Sigmoid colon (tissue), 7 donors: ENCODE results near the gene TNIK. TPM values are rescaled to one million over a fixed set of nuclear protein-coding genes. Genes with fewer than 3 reads are reported as not detected.

Source experiments
- DNase-seq: peaks from one replicate; pipeline ENCODE4 v3.0.0-alpha.2; 2019
- H3K27ac ChIP-seq, 4 donors: fragments of 200-600 bp; sonication (generic); one replicate each; pipeline ENCODE4 v1.5.1; 2016 to 2019; ENCODE audit warnings: mild to moderate bottlenecking in 1 of 4
- H3K27me3 ChIP-seq, 3 donors: fragments of 200-600 bp; sonication (generic); one replicate each; pipeline ENCODE4 v1.5.1; 2019; ENCODE audit warnings: mild to moderate bottlenecking in 1 of 3
- H3K36me3 ChIP-seq, 4 donors: fragments of 200-600 bp; sonication (generic); one replicate each; pipeline ENCODE4 v1.5.1; 2016 to 2019
- H3K4me1 ChIP-seq, 4 donors: fragments of 200-600 bp; sonication (generic); one replicate each; pipeline ENCODE4 v1.5.1; 2017 to 2019
- H3K4me3 ChIP-seq, 4 donors: fragments of 200-600 bp; sonication (generic); one replicate each; pipeline ENCODE4 v1.5.1; 2017 to 2019; ENCODE audit warnings: mild to moderate bottlenecking in 2 of 4, moderate library complexity in 1 of 4
- H3K9me3 ChIP-seq, 4 donors: fragments of 200-600 bp in 3 of 4; sonication (generic) in 3 of 4; one replicate each; pipeline versions ENCODE4 v1.5.1 to v1.6.1; 2013 to 2019
- CTCF ChIP-seq, 4 experiments: fragments of 450-650 bp in 3 of 4; fragments of 200-600 bp in 1 of 4; IDR thresholded peaks; one replicate each; pipeline ENCODE4 v1.5.1; 2016 to 2019; ENCODE audit warnings: antibody characterized with exemption in 4 of 4, mild to moderate bottlenecking in 3 of 4, moderate library complexity in 2 of 4
- EP300 ChIP-seq, 4 donors: sonication (generic); formaldehyde crosslinking; IDR thresholded peaks; one replicate each; pipeline ENCODE4 v1.6.1; 2017; ENCODE audit warnings: antibody characterized with exemption in 4 of 4
- POLR2A ChIP-seq, 2 donors: fragments of 450-650 bp; IDR thresholded peaks; one replicate each; pipeline ENCODE4 v1.6.1; 2016; ENCODE audit warnings: antibody characterized with exemption in 2 of 2, mild to moderate bottlenecking in 2 of 2, moderate library complexity in 2 of 2
- POLR2AphosphoS5 ChIP-seq, 4 donors: sonication (generic); formaldehyde crosslinking; IDR thresholded peaks; one replicate each; pipeline ENCODE4 v1.6.1; 2017; ENCODE audit warnings: antibody characterized with exemption in 4 of 4
- WGBS, 2 donors: extraction: QIAGEN DNeasy Blood & Tissue Kit; methylation state at CpG; one replicate each; pipeline ENCODE4 v1.1.7; 2013; 5-methylcytosine and 5-hydroxymethylcytosine counted together
- intact Hi-C: fragments of 100-400 bp; cut with DNase I; formaldehyde crosslinking; loops from one replicate; pipeline ENCODE4 v1.15.1; 2023
- polyA plus RNA-seq, 3 donors: library from polyadenylated mRNA; stranded (reverse); fragments of 200-250 nt; gene quantifications; one replicate each; pipeline ENCODE4 v1.2.3, GENCODE V29; 2013
- total RNA-seq, 4 donors: library from RNA; depleted of rRNA; stranded (reverse); fragments of >200 nt; gene quantifications; one replicate each; pipeline ENCODE4 v1.1.0, GENCODE V29; 2016
- donor health status: healthy with polysubstance abuse.
- donor health status: Bipolar disorder and iron deficiency.
- donor health status: healthy.

TNIK gene
- total and polyA plus RNA-seq, 7 donors = 5.4 to 21.3 (median 9.2) TPM

GRCh38 chr3:171464462-171464861, 4.3 kb upstream of the TNIK start:
- TF ChIP-seq EP300 (IDR thresholded peaks at IDR 0.05) (no peak), POLR2AphosphoS5 (IDR thresholded peaks at IDR 0.05) (no peak), POLR2A (IDR thresholded peaks at IDR 0.05) (no peak), CTCF (IDR thresholded peaks at IDR 0.05) (no peak)
- WGBS, 2 donors = 95 to 98% methylated on average over 3 of the region's 3 CpGs

GRCh38 chr3:171462224-171462623, 2.0 kb upstream of the TNIK start:
- intact Hi-C loops = loop anchor here (5.0 kb wide), 1 partner anchor 500 kb away; no protein-coding TSS in a partner anchor
- TF ChIP-seq CTCF (IDR thresholded peaks at IDR 0.05) (no peak), POLR2AphosphoS5 (IDR thresholded peaks at IDR 0.05) (no peak), POLR2A (IDR thresholded peaks at IDR 0.05) (no peak), EP300 (IDR thresholded peaks at IDR 0.05) (no peak)
- H3K36me3 ChIP-seq = no peaks in the 10 kb centered on the region
- H3K27me3 ChIP-seq = no peaks in the 10 kb centered on the region
- no peak overlapping the region for H3K4me3 ChIP-seq
- H3K9me3 ChIP-seq = no peaks in the 10 kb centered on the region
- 65 to 74% methylated on average over 1 of the region's 1 CpG for WGBS, 2 donors
- no peak overlapping the region for H3K27ac ChIP-seq
- peaks cover 0 to 29% (median 23%) of the 10 kb centered on the region in 4 donors for H3K4me1 ChIP-seq
- no peak for DNase-seq

More at GRCh38 chr3:171464462-171464861, 4.3 kb upstream of the TNIK start:
- Histone ChIP-seq H3K9me3 (no peaks in the 10 kb centered on the region), H3K36me3 (no peaks in the 10 kb centered on the region), H3K27ac (no peak overlapping the region), H3K4me3 (no peak overlapping the region), H3K4me1 (peaks cover 0 to 11% (median 7%) of the 10 kb centered on the region in 4 donors), H3K27me3 (no peaks in the 10 kb centered on the region)
- no peak for DNase-seq
- intact Hi-C loops = loop anchor here (5.0 kb wide), 1 partner anchor 502 kb away; no protein-coding TSS in a partner anchor

GRCh38 chr3:171461525-171461917, 1.3 kb upstream of the TNIK start:
- no peaks in the 10 kb centered on the region for H3K36me3 ChIP-seq
- 10 to 19% methylated on average over 2 of the region's 2 CpGs for WGBS, 2 donors
- H3K27ac ChIP-seq = peak overlapping the region; percentile 84 to 93 (median 87)
- intact Hi-C loops = loop anchor here (2.0 to 5.0 kb wide), 2 partner anchors 275 to 499 kb away; no protein-coding TSS in a partner anchor
- H3K9me3 ChIP-seq = no peaks in the 10 kb centered on the region
- H3K4me3 ChIP-seq = peak overlapping the region; percentile 70 to 91 (median 84)
- no peak for TF ChIP-seq POLR2A (IDR thresholded peaks at IDR 0.05)
- no peak for TF ChIP-seq EP300 (IDR thresholded peaks at IDR 0.05)
- TF ChIP-seq POLR2AphosphoS5 (IDR thresholded peaks at IDR 0.05) = no peak
- no peak for TF ChIP-seq CTCF (IDR thresholded peaks at IDR 0.05)
- no peak for DNase-seq
- no peaks in the 10 kb centered on the region for H3K27me3 ChIP-seq
- H3K4me1 ChIP-seq = peaks cover 0 to 33% (median 23%) of the 10 kb centered on the region in 4 donors

GRCh38 chr3:171460725-171461524, 720 bp upstream of the TNIK start:
- H3K27ac ChIP-seq = peak overlapping the region; percentile 84 to 93 (median 87)

More at GRCh38 chr3:171460725-171461524, 720 bp upstream of the TNIK start:
- WGBS, 2 donors = 0 to 1% methylated on average over 51 of the region's 51 CpGs
- no peaks in the 10 kb centered on the region for H3K36me3 ChIP-seq
- no peaks in the 10 kb centered on the region for H3K27me3 ChIP-seq
- peak in 3 of 4 donors; percentile 15 to 53 (median 35) for TF ChIP-seq POLR2AphosphoS5 (IDR thresholded peaks at IDR 0.05)
- peak in 1 of 2 donors; percentile 13 for TF ChIP-seq POLR2A (IDR thresholded peaks at IDR 0.05)
- peak in 2 of 4 experiments; percentile 19 to 38 for TF ChIP-seq CTCF (IDR thresholded peaks at IDR 0.05)
- TF ChIP-seq EP300 (IDR thresholded peaks at IDR 0.05) = no peak
- peaks cover 0 to 36% (median 23%) of the 10 kb centered on the region in 4 donors for H3K4me1 ChIP-seq
- DNase-seq = peak; percentile 86
- intact Hi-C loops = loop anchor here (2.0 to 5.0 kb wide), 2 partner anchors 274 to 499 kb away; no protein-coding TSS in a partner anchor
- no peaks in the 10 kb centered on the region for H3K9me3 ChIP-seq
- peak overlapping the region; percentile 70 to 91 (median 84) for H3K4me3 ChIP-seq
